Sigmoid colon (tissue), 4 donors: ENCODE measurements around the gene TP53INP2.

Experiments
- CTCF ChIP-seq, 4 experiments: fragments of 450-650 bp in 3 of 4; fragments of 200-600 bp in 1 of 4; IDR thresholded peaks; one replicate each; pipeline ENCODE4 v1.5.1; 2016 to 2019; ENCODE audit warnings: antibody characterized with exemption in 4 of 4, mild to moderate bottlenecking in 3 of 4, moderate library complexity in 2 of 4
- EP300 ChIP-seq, 4 donors: sonication (generic); formaldehyde crosslinking; IDR thresholded peaks; one replicate each; pipeline ENCODE4 v1.6.1; 2017; ENCODE audit warnings: antibody characterized with exemption in 4 of 4
- POLR2A ChIP-seq, 2 donors: fragments of 450-650 bp; IDR thresholded peaks; one replicate each; pipeline ENCODE4 v1.6.1; 2016; ENCODE audit warnings: antibody characterized with exemption in 2 of 2, mild to moderate bottlenecking in 2 of 2, moderate library complexity in 2 of 2
- POLR2AphosphoS5 ChIP-seq, 4 donors: sonication (generic); formaldehyde crosslinking; IDR thresholded peaks; one replicate each; pipeline ENCODE4 v1.6.1; 2017; ENCODE audit warnings: antibody characterized with exemption in 4 of 4

DNA sequence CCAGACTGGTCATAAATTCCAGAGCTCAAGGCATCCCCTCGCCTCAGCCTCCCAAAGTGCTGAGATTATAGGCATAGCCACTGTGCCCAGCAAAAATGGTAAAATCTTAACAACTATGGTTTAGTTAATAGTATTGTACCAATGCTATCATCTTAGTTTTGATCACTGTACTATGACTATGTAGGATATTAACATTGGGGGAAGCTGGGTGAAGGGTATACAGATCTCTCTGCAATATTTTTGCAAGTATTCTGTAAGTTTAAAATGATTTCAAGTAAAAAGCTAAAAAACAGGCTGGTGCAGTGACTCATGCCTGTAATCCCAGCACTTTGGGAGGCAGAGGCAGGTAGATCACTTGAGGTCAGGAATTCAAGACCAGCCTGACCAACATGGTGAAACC lies 35.0 kb upstream of the TP53INP2 start:
- no peak for TF ChIP-seq CTCF (IDR thresholded peaks at IDR 0.05)
- no peak for TF ChIP-seq POLR2A (IDR thresholded peaks at IDR 0.05)
- TF ChIP-seq EP300 (IDR thresholded peaks at IDR 0.05) = no peak
- no peak for TF ChIP-seq POLR2AphosphoS5 (IDR thresholded peaks at IDR 0.05)
